Right atrium auricular region (tissue), 2 donors: ENCODE measurements around the gene CACNB3. TPM values are rescaled to one million over a fixed set of nuclear protein-coding genes. Genes with fewer than 3 reads are reported as not detected.
"Not testable (repeated sequence)": the region's sequence is repeated elsewhere in the genome, so short reads cannot be mapped to it uniquely, and the experiment has no call there.

Experiments
- DNase-seq: peaks from one replicate; pipeline ENCODE4 v3.0.0-alpha.2; 2019; ENCODE audit warnings: low spot score
- H3K27ac ChIP-seq, 2 donors: fragments of 200-600 bp; sonication (generic); 1 replicate in 1 of 2; 2 replicates in 1 of 2; pipeline ENCODE4 v1.5.1; 2016 to 2019
- H3K27me3 ChIP-seq, 2 donors: fragments of 200-600 bp; sonication (generic); one replicate each; pipeline versions ENCODE4 v1.5.1 to v1.6.0; 2017 to 2019
- H3K36me3 ChIP-seq: fragments of 200-600 bp; sonication (generic); one replicate; pipeline ENCODE4 v1.5.1; 2016
- H3K4me1 ChIP-seq, 2 donors: fragments of 200-600 bp; sonication (generic); one replicate each; pipeline versions ENCODE4 v1.5.1 to v1.6.0; 2017 to 2019
- H3K4me3 ChIP-seq, 2 donors: fragments of 200-600 bp; sonication (generic); 1 replicate in 1 of 2; 2 replicates in 1 of 2; pipeline ENCODE4 v1.5.1; 2017 to 2019; ENCODE audit warnings: mild to moderate bottlenecking in 1 of 2, moderate library complexity in 1 of 2
- H3K9me3 ChIP-seq, 2 donors: fragments of 200-600 bp; sonication (generic); one replicate each; pipeline ENCODE4 v1.5.1; 2019
- CTCF ChIP-seq, 2 donors: fragments of 200-600 bp; sonication (generic); IDR thresholded peaks; one replicate each; pipeline ENCODE4 v1.5.1; 2019; ENCODE audit warnings: antibody characterized with exemption in 2 of 2
- total RNA-seq, 2 donors: library from RNA; depleted of rRNA; stranded (reverse); fragments of >200 nt; gene quantifications; one replicate each; pipeline ENCODE4 v1.1.0, GENCODE V29; 2016

The CACNB3 gene
- total RNA-seq, 2 donors from 2014 or later = 6.1 to 7.0 TPM

GRCh38 chr12:48851883-48852733 lies 33.8 kb downstream of the CACNB3 start, which contains the start of gene DDX23:
DDX23 (minus strand) TSS chr12:48852163; CDS start chr12:48845782, 6,381 bp downstream.
- DNase-seq = peak; percentile 96
- no peaks in the 10 kb centered on the region for H3K9me3 ChIP-seq
- peaks cover 0 to 27% of the 10 kb centered on the region in 2 donors for H3K4me1 ChIP-seq
- peak within 1 kb of the TSS; percentile 77 to 78 for H3K27ac ChIP-seq
- H3K36me3 ChIP-seq = no peaks in the 10 kb centered on the region
- H3K4me3 ChIP-seq = peak within 1 kb of the TSS; percentile 86 to 95
- no peaks in the 10 kb centered on the region for H3K27me3 ChIP-seq
- TF ChIP-seq CTCF (IDR thresholded peaks at IDR 0.05) = peak in 1 of 2 donors; percentile 18

- Histone ChIP-seq H3K4me1 (peaks cover 0 to 27% of the 10 kb centered on the region in 2 donors), H3K36me3 (no peaks in the 10 kb centered on the region), H3K4me3 (peak overlapping the region; percentile 86 to 95), H3K9me3 (no peaks in the 10 kb centered on the region), H3K27me3 (no peaks in the 10 kb centered on the region), H3K27ac (peak overlapping the region in 1 of 2 donors; percentile 65)
- peak; percentile 97 for DNase-seq
- TF ChIP-seq CTCF (IDR thresholded peaks at IDR 0.05) = peak; percentile 80 to 89
Measured at GRCh38 chr12:48852734-48853688, 34.7 kb downstream of the CACNB3 start.

- H3K27ac ChIP-seq = no peak overlapping the region
- peaks cover 0 to 27% of the 10 kb centered on the region in 2 donors for H3K4me1 ChIP-seq
- TF ChIP-seq CTCF (IDR thresholded peaks at IDR 0.05) = no peak
- no peaks in the 10 kb centered on the region for H3K27me3 ChIP-seq
- no peak overlapping the region for H3K4me3 ChIP-seq
- no peak for DNase-seq
- H3K9me3 ChIP-seq = no peaks in the 10 kb centered on the region
- H3K36me3 ChIP-seq = no peaks in the 10 kb centered on the region
Measured at GRCh38 chr12:48854488-48854887, 36.2 kb downstream of the CACNB3 start.

GRCh38 chr12:48854932-48855331 lies 36.6 kb downstream of the CACNB3 start:
- not testable (repeated sequence) for H3K9me3 ChIP-seq, H3K4me3 ChIP-seq, H3K27me3 ChIP-seq, H3K27ac ChIP-seq, DNase-seq, H3K36me3 ChIP-seq
- H3K4me1 ChIP-seq = peaks cover 0 to 24% of the 10 kb centered on the region in 2 donors

GRCh38 chr12:48856379-48856778 lies 38.1 kb downstream of the CACNB3 start:
- peaks cover 0 to 11% of the 10 kb centered on the region in 2 donors for H3K4me1 ChIP-seq
- no peak overlapping the region for H3K27ac ChIP-seq
- H3K4me3 ChIP-seq = no peak overlapping the region
- no peaks in the 10 kb centered on the region for H3K27me3 ChIP-seq
- DNase-seq = no peak
- H3K9me3 ChIP-seq = no peaks in the 10 kb centered on the region
- no peaks in the 10 kb centered on the region for H3K36me3 ChIP-seq
- TF ChIP-seq CTCF (IDR thresholded peaks at IDR 0.05) = no peak
